Neural cell (in vitro differentiated cells): Measurements from ENCODE around the gene IAH1. TPM values are rescaled to one million over a fixed set of nuclear protein-coding genes. Genes with fewer than 3 reads are reported as not detected.

Experiments
- H2AFZ ChIP-seq: fragments of 200-600, 300-800 bp; sonication (generic), shearing (Covaris generic); 2 replicates; pipeline ENCODE4 v1.6.0; 2014; ENCODE audit warnings: low read depth, mild to moderate bottlenecking, antibody characterized with exemption, low read length, moderate library complexity
- H3F3A ChIP-seq: fragments of 200-600 bp; shearing (Covaris generic); 2 replicates; pipeline ENCODE4 v1.6.1; 2016; ENCODE audit warnings: mild to moderate bottlenecking, moderate library complexity, mixed read lengths, antibody characterized with exemption, low read length; ENCODE audit not compliant: insufficient read depth, poor library complexity, severe bottlenecking
- H3K27ac ChIP-seq: fragments of 200-600, 300-800 bp; sonication (generic), shearing (Covaris generic); 2 replicates; pipeline ENCODE4 v1.5.1; 2014; ENCODE audit warnings: mild to moderate bottlenecking, low read length, moderate library complexity
- H3K27me3 ChIP-seq: fragments of 300-800, 200-600 bp; sonication (generic), shearing (Covaris generic); 2 replicates; pipeline ENCODE4 v1.6.0; 2014; ENCODE audit warnings: mild to moderate bottlenecking, low read depth, low read length, moderate library complexity; ENCODE audit not compliant: insufficient read depth
- H3K36me3 ChIP-seq: fragments of 300-800, 200-600 bp; sonication (generic), shearing (Covaris generic); 2 replicates; pipeline ENCODE4 v1.5.1; 2014; ENCODE audit warnings: mild to moderate bottlenecking, antibody characterized with exemption, low read length, moderate library complexity; ENCODE audit not compliant: insufficient read depth
- H3K4me2 ChIP-seq: fragments of 300-800, 200-600 bp; sonication (generic), shearing (Covaris generic); 2 replicates; pipeline ENCODE4 v1.6.0; 2014; ENCODE audit warnings: mild to moderate bottlenecking, low read length
- H3K4me3 ChIP-seq: fragments of 300-800, 200-600 bp; sonication (generic), shearing (Covaris generic); 2 replicates; pipeline ENCODE4 v1.5.1; 2014; ENCODE audit warnings: mild to moderate bottlenecking, low read length, moderate library complexity
- H3K79me2 ChIP-seq: fragments of 200-600 bp; shearing (Covaris generic); replicated peaks from 2 replicates; pipeline ENCODE4 v1.6.0; 2014; ENCODE audit warnings: mild to moderate bottlenecking, low read length, moderate library complexity; ENCODE audit not compliant: insufficient read depth
- H3K9ac ChIP-seq: fragments of 300-800, 200-600 bp; sonication (generic), shearing (Covaris generic); 2 replicates; pipeline ENCODE4 v1.6.1; 2016; ENCODE audit warnings: mild to moderate bottlenecking, low read length, mixed read lengths
- H3K9me2 ChIP-seq: fragments of 200-600 bp; shearing (Covaris generic); 2 replicates; pipeline ENCODE4 v1.6.1; 2016; ENCODE audit warnings: mild to moderate bottlenecking, low read length, mixed read lengths; ENCODE audit not compliant: insufficient read depth
- H3K9me3 ChIP-seq: fragments of 200-600, 300-800 bp; sonication (generic), shearing (Covaris generic); 2 replicates; pipeline ENCODE4 v1.6.1; 2016; ENCODE audit warnings: mild to moderate bottlenecking, mixed run types, low read length, moderate library complexity, mixed read lengths
- H4K20me1 ChIP-seq: fragments of 200-600 bp; shearing (Covaris generic); 2 replicates; pipeline ENCODE4 v1.6.1; 2016; ENCODE audit warnings: mild to moderate bottlenecking, mixed run types; ENCODE audit not compliant: insufficient read depth
- CTCF ChIP-seq: fragments of 450-650 bp; IDR thresholded peaks from 2 replicates; pipeline ENCODE4 v1.5.1; 2014; ENCODE audit warnings: antibody characterized with exemption, mild to moderate bottlenecking, moderate library complexity; ENCODE audit not compliant: poor library complexity, severe bottlenecking
- EZH2 ChIP-seq: fragments of 200-600, 300-800 bp; shearing (Covaris generic), sonication (generic); IDR thresholded peaks from 2 replicates; pipeline ENCODE4 v1.6.1; 2014; ENCODE audit warnings: antibody characterized with exemption, low read length, borderline replicate concordance, mild to moderate bottlenecking; ENCODE audit not compliant: insufficient read depth, poor library complexity, severe bottlenecking
- MXI1 ChIP-seq: fragments of 450-650 bp; conservative IDR thresholded peaks from 2 replicates; pipeline ENCODE4 v1.6.1; 2014; ENCODE audit warnings: antibody characterized with exemption, mild to moderate bottlenecking; ENCODE audit not compliant: poor library complexity, severe bottlenecking
- POLR2AphosphoS5 ChIP-seq: IDR thresholded peaks from 2 replicates; pipeline ENCODE4 v1.6.1; 2012
- RAD21 ChIP-seq: fragments of 450-650 bp; conservative IDR thresholded peaks from 2 replicates; pipeline ENCODE4 v1.6.1; 2014; ENCODE audit warnings: antibody characterized with exemption, mild to moderate bottlenecking, moderate library complexity
- REST ChIP-seq: IDR thresholded peaks from 2 replicates; pipeline ENCODE4 v1.6.1; 2012; ENCODE audit warnings: borderline replicate concordance
- SMC3 ChIP-seq: fragments of 450-650 bp; conservative IDR thresholded peaks from 2 replicates; pipeline ENCODE4 v1.6.1; 2014; ENCODE audit warnings: antibody characterized with exemption, mild to moderate bottlenecking, moderate library complexity; ENCODE audit not compliant: poor library complexity
- TAF1 ChIP-seq: IDR thresholded peaks from 2 replicates; pipeline ENCODE4 v1.6.1; 2012; ENCODE audit warnings: low read depth
- polyA plus RNA-seq: library from polyadenylated mRNA; depleted of rRNA; stranded (reverse); fragments of >200 nt; gene quantifications from 2 replicates; pipeline ENCODE4 v1.2.3, GENCODE V29; 2014

Gene IAH1
- polyA plus RNA-seq, 1 donor from 2014 or later: 33.0 TPM

- H3K79me2 ChIP-seq: no peaks in the 10 kb centered on the region
- H4K20me1 ChIP-seq: no peaks in the 10 kb centered on the region
- H3F3A ChIP-seq: no peaks in the 10 kb centered on the region
- H3K9me2 ChIP-seq: no peaks in the 10 kb centered on the region
- no peak overlapping the region for H3K9ac ChIP-seq
- no peak overlapping the region for H3K4me2 ChIP-seq
- no peak overlapping the region for H3K4me3 ChIP-seq
- no peak overlapping the region for H3K27ac ChIP-seq
- H3K27me3 ChIP-seq: no peaks in the 10 kb centered on the region
- H3K36me3 ChIP-seq: no peaks in the 10 kb centered on the region
- H3K9me3 ChIP-seq: no peaks in the 10 kb centered on the region
- no peak for TF ChIP-seq CTCF
- no peak for TF ChIP-seq RAD21
- no peak for TF ChIP-seq POLR2AphosphoS5
- TF ChIP-seq SMC3: no peak
- TF ChIP-seq TAF1: no peak
- TF ChIP-seq MXI1: no peak
- TF ChIP-seq EZH2: no peak
- no peak for TF ChIP-seq REST
- no peak overlapping the region for H2AFZ ChIP-seq
Measured at GRCh38 chr2:9472511-9472910, 1.8 kb upstream of the IAH1 start.

GRCh38 chr2:9473308-9473984 lies 905 bp upstream of the IAH1 start:
- no peak for TF ChIP-seq REST
- H3F3A ChIP-seq: no peaks in the 10 kb centered on the region
- no peaks in the 10 kb centered on the region for H3K27me3 ChIP-seq
- H4K20me1 ChIP-seq: no peaks in the 10 kb centered on the region
- H3K9me2 ChIP-seq: no peaks in the 10 kb centered on the region
- H3K4me3 ChIP-seq: peak overlapping the region; percentile 66
- H3K27ac ChIP-seq: no peak overlapping the region
- H3K4me2 ChIP-seq: no peak overlapping the region
- H3K9ac ChIP-seq: no peak overlapping the region
- H2AFZ ChIP-seq: no peak overlapping the region
- no peaks in the 10 kb centered on the region for H3K9me3 ChIP-seq
- H3K36me3 ChIP-seq: no peaks in the 10 kb centered on the region
- H3K79me2 ChIP-seq: no peaks in the 10 kb centered on the region
